Colonic mucosa (tissue), 4 donors: ENCODE results near the gene M1AP. TPM values are rescaled to one million over a fixed set of nuclear protein-coding genes. Genes with fewer than 3 reads are reported as not detected.
A peak's percentile ranks its signal among the peaks of the same experiment; 100 is the strongest.

Experiments
- DNase-seq: peaks from one replicate; pipeline ENCODE4 v3.0.0-alpha.2; 2020
- H3K27ac ChIP-seq: fragments of 200-600 bp; one replicate; pipeline ENCODE4 v1.8.0; 2021
- H3K27me3 ChIP-seq: fragments of 200-600 bp; one replicate; pipeline ENCODE4 v1.8.0; 2021
- H3K36me3 ChIP-seq: fragments of 200-600 bp; one replicate; pipeline ENCODE4 v1.8.0; 2021
- H3K4me1 ChIP-seq: fragments of 200-600 bp; one replicate; pipeline ENCODE4 v1.8.0; 2021; ENCODE audit warnings: mild to moderate bottlenecking
- H3K4me3 ChIP-seq: fragments of 200-600 bp; one replicate; pipeline ENCODE4 v1.8.0; 2021
- H3K9ac ChIP-seq, 2 donors: one replicate each; pipeline ENCODE4 v1.7.0; 2013; ENCODE audit warnings: control low read depth in 2 of 2, low read depth in 2 of 2, low read length in 2 of 2
- H3K9me3 ChIP-seq: fragments of 200-600 bp; one replicate; pipeline ENCODE4 v1.8.0; 2021
- CTCF ChIP-seq: fragments of 200-600 bp; IDR thresholded peaks from one replicate; pipeline ENCODE4 v1.8.0; 2022; ENCODE audit warnings: antibody characterized with exemption, mild to moderate bottlenecking
- intact Hi-C: fragments of 100-400 bp; cut with DNase I; formaldehyde crosslinking; loops from one replicate; pipeline ENCODE4 v1.14.1; 2022
- total RNA-seq, 2 donors: library from RNA; stranded (reverse); fragmentation: NEBNext Ultra II Directional in 1 of 2; extraction: Animal tissue kit (Norgen Biotek cat#: 25700) in 1 of 2; gene quantifications; one replicate each; pipeline ENCODE4 v1.2.1, GENCODE V29; 2021
- donor health status: healthy.
- donor health status: DM: no; HTN: no; CAD: no.
- donor health status: DM: no; HTN: no; CAD: no.

The M1AP gene
- total RNA-seq, 2 donors from 2014 or later: 0.35 TPM; not detected in 1

GRCh38 chr2:74531666-74532065, 116.5 kb downstream of the M1AP start:
- H3K4me3 ChIP-seq: no peak overlapping the region
- intact Hi-C loops: loop anchor here (5.0 kb wide), 1 partner anchor 49 kb away; the partner anchor contains the start of genes CCDC142 and TTC31
- DNase-seq: no peak
- H3K36me3 ChIP-seq: peaks cover 6% of the 10 kb centered on the region
- H3K27ac ChIP-seq: no peak overlapping the region
- no peak for TF ChIP-seq CTCF
- H3K4me1 ChIP-seq: no peaks in the 10 kb centered on the region
- no peak overlapping the region for H3K9ac ChIP-seq
- no peaks in the 10 kb centered on the region for H3K27me3 ChIP-seq
- H3K9me3 ChIP-seq: no peaks in the 10 kb centered on the region

- H3K36me3 ChIP-seq: peaks cover 9% of the 10 kb centered on the region
- no peaks in the 10 kb centered on the region for H3K27me3 ChIP-seq
- intact Hi-C loops: loop anchor here (5.0 kb wide), 1 partner anchor 48 kb away; the partner anchor contains the start of genes CCDC142 and TTC31
- DNase-seq: peak; percentile 62
- peak overlapping the region; percentile 84 to 95 for H3K9ac ChIP-seq
- peak overlapping the region; percentile 75 for H3K27ac ChIP-seq
- no peak for TF ChIP-seq CTCF
- no peaks in the 10 kb centered on the region for H3K9me3 ChIP-seq
- H3K4me3 ChIP-seq: peak overlapping the region; percentile 91
- no peaks in the 10 kb centered on the region for H3K4me1 ChIP-seq
Measured at GRCh38 chr2:74530239-74531187, 117.6 kb downstream of the M1AP start.

- Histone ChIP-seq H3K9me3 (no peaks in the 10 kb centered on the region), H3K4me3 (peak within 1 kb of the TSS; percentile 91), H3K27ac (peak within 1 kb of the TSS; percentile 75), H3K27me3 (no peaks in the 10 kb centered on the region), H3K9ac (peak within 1 kb of the TSS; percentile 93 to 95), H3K4me1 (no peaks in the 10 kb centered on the region), H3K36me3 (peaks cover 9% of the 10 kb centered on the region)
- DNase-seq: peak; percentile 99
- TF ChIP-seq CTCF: no peak
- intact Hi-C loops: loop anchor here (5.0 kb wide), 1 partner anchor 47 kb away; the partner anchor contains the start of genes CCDC142 and TTC31
Measured at GRCh38 chr2:74529357-74530238, 118.5 kb downstream of the M1AP start, which contains the start of the genes AUP1 and HTRA2. TSS of gene AUP1 (minus strand) at chr2:74529706. CDS start at chr2:74529629, 77 bp downstream. TSS of gene HTRA2 (plus strand) at chr2:74529933. CDS start at chr2:74530007, 74 bp downstream.

GRCh38 chr2:74528600-74529356, 119.4 kb downstream of the M1AP start:
- Histone ChIP-seq H3K4me1 (no peaks in the 10 kb centered on the region), H3K4me3 (peak overlapping the region; percentile 91), H3K27me3 (no peaks in the 10 kb centered on the region), H3K36me3 (peaks cover 9% of the 10 kb centered on the region), H3K9ac (peak overlapping the region; percentile 93 to 95), H3K9me3 (no peaks in the 10 kb centered on the region), H3K27ac (peak overlapping the region; percentile 75)
- no peak for DNase-seq
- intact Hi-C loops: no loop called here
- no peak for TF ChIP-seq CTCF
